B cell (primary cell): ENCODE measurements around the gene PFKP.

Source experiments
- EZH2 ChIP-seq: IDR thresholded peaks from 2 replicates; pipeline ENCODE4 v1.6.1; 2012; ENCODE audit warnings: borderline replicate concordance, low read depth, mild to moderate bottlenecking, moderate library complexity, low read length; ENCODE audit not compliant: insufficient read depth, poor library complexity, severe bottlenecking
- TF ChIP-seq, protein P1 (sequence below): fragments of 200-600 bp; IDR thresholded peaks from one replicate; pipeline ENCODE4 v1.8.0; 2022; ENCODE audit warnings: antibody characterized with exemption, mild to moderate bottlenecking

DNA sequence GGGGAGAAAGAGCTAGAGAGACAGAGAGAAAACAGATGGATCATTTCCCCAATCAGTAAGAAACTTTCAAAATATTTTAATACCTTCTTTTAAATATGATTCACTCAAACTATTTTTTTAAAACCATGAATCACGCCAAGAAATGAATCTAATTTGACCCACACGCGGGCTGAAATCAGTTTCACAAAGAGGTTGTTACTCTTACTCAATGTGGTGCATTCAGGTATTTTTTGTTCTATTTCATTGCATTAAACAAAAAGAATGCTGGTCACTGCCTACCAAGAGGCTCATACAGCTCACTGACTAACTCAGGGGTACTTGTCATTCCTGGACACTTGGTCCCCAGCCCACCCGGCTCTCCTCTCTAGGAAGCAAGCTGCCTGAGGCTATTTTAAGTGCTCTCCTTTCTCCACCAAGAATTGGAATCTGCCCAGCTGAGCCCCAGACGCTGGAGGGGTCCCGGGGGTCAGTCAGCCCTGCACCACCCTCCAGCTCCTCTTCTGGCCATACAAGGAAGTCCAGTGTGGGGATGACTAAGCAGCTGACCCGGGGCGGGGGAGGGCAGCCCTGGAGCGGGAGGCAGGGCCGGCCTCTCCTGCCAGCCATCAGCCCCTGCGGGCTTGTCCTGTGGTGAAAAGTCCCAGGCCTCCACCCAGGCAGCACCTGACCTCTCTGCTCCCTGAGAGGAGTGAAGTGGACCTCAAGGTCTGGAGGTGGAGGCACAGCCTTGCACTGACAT lies 21.7 kb upstream of the PFKP start:
- TF ChIP-seq, protein P1, sequence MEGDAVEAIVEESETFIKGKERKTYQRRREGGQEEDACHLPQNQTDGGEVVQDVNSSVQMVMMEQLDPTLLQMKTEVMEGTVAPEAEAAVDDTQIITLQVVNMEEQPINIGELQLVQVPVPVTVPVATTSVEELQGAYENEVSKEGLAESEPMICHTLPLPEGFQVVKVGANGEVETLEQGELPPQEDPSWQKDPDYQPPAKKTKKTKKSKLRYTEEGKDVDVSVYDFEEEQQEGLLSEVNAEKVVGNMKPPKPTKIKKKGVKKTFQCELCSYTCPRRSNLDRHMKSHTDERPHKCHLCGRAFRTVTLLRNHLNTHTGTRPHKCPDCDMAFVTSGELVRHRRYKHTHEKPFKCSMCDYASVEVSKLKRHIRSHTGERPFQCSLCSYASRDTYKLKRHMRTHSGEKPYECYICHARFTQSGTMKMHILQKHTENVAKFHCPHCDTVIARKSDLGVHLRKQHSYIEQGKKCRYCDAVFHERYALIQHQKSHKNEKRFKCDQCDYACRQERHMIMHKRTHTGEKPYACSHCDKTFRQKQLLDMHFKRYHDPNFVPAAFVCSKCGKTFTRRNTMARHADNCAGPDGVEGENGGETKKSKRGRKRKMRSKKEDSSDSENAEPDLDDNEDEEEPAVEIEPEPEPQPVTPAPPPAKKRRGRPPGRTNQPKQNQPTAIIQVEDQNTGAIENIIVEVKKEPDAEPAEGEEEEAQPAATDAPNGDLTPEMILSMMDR, result no peak
- TF ChIP-seq EZH2, result no peak
